ENCODE results near the gene IL20RB.
"Not testable (repeated sequence)": the region's sequence is repeated elsewhere in the genome, so short reads cannot be mapped to it uniquely, and the experiment has no call there.

The IL20RB gene

DNA sequence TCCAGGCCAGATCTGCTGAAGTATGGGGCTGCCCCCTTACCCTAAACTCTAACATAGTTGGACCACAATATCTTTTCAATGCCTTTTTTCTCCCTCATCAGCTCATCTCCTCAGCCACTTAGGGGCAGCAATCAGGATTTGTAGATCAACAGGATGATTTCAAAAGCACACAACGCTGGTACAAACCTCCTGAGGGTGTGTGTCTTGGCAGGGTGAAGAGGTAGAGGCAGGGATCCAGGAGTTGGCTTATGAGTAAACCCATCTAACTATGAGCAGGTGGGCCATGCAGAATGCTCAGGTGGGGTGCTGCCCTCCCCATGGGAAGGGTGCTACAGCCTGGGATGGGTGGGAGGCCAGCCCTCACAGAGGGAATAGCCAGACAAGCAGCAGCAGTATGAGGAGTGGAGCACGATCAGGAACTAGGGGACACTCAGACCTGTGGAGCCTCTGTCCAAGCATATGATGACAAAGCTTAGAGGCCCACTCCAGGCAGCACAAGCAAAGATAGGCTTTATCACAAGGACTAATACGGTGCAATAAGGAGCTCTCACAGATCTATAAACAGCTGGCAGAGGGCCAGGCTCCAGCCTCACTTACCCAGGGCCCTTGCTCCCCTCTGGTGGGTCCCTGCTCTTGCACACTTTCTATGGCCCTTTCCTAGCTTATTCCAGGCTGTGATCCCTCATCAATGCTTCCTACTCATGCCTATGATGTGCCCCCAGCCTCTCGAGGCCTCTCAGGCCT lies 32.2 kb downstream of the IL20RB start:
- no peak for DNase-seq

DNA sequence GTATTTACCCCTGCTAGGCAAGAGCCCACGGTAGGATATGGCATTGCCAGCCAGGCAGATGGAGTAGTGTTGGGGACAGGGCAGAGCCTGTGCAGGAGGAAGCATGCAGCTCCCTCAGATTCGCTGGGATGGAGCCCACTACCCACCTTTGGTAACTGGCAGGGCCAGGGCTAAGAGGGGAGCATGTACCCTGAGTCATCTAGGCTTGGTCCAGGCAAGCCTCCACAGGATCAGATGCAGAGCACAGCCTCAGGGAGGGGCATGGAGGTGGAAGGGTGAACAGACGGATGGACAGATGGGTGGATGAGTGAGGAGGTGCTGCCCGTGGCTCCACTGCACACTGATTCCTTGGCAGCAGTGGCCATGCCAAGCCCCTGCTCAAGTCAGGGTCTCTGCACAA lies 33.0 kb downstream of the IL20RB start:
- DNase-seq, result no peak

DNA sequence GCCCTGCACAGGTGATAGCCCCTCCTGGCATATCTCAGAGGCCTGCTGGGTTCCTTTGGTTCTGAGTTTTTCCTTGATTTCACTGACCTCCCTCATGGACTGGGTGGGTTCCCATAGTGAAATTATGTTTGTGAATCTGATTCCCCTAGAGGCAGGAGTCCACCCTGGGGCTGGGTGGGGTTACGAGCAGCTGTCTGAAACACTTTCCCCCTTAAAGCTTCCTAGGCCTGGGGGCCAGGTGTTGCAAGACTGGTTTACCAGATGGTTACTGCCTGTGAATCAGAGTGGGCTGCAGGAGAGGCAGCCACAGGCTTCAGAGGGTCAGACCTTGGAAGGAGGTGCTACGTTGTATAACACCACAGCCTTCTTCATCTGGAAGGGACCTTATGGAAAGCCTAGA lies 34.3 kb downstream of the IL20RB start:
- no peak for DNase-seq

DNA sequence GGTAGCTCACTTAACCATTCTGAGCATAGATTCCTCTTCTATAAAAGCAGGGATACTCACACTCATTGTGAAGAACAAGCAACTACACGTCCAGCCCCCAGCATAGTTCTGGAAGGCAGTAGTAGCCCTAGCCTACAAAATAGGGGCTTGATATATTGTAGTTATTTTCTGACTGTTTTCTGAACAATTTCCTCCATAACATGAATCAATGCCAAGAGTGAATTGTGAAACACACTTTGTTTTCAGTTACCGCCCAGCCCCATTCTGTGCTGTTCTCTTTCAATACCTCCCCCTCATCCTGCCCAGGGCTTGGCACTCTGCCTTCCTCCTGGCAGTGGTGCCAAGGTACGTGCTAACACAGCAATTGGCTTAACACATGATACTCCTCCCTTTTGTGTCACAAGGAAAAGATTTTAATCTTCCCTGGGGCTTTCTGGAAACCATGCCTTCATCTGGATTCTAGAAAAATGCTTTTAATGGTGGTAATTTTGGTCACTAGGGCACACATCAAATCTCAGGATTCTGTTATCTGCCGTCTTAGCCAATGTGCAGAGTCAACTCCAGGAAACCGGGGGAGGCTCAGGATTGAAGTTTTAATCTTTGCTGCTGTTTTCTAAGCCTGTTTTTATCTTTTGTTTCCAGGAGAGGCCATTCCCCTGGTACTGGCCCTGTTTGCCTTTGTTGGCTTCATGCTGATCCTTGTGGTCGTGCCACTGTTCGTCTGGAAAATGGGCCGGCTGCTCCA lies 37.2 kb downstream of the IL20RB start:
- no peak for DNase-seq

GRCh38 chr3:136995652-136996051 lies 37.9 kb downstream of the IL20RB start:
- no peak for DNase-seq

DNA sequence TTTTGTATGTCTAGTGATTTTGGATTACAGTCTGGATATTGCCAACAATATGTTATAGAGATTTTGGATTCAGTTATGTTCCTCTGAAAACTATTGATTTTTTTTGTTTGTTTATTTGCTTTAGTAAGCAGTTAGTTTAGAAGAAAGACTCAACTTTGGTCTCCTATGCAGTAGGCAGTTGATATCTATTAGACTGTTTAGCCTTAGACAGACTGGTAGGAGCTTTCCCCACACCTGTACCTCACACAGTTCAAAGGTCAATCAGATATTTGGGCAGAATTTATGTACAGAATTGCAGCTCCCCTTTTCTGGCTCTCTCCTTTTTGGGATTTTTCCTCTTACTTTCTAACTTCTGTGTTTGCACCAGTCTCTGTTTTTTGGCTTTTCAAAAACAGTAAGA lies 42.3 kb downstream of the IL20RB start:
- DNase-seq, result no peak

DNA sequence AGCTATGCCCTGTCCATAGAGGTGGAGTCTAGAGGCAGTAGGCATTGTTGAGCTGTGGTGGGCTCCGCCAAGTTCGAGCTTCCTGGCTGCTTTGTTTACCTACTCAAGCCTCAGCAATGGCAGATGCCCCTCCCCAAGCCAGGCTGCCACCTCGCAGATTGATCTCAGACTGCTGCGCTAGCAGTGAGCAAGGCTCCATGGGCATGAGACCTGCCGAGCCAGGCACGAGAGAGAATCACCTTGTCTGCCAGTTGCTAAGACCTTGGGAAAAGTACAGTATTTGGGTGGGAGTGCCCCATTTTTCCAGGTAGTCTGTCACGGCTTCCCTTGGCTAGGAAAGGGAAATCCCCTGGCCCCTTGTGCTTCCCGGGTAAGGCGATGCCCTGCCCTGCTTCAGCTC lies 49.6 kb downstream of the IL20RB start:
- not testable (repeated sequence) for DNase-seq

DNA sequence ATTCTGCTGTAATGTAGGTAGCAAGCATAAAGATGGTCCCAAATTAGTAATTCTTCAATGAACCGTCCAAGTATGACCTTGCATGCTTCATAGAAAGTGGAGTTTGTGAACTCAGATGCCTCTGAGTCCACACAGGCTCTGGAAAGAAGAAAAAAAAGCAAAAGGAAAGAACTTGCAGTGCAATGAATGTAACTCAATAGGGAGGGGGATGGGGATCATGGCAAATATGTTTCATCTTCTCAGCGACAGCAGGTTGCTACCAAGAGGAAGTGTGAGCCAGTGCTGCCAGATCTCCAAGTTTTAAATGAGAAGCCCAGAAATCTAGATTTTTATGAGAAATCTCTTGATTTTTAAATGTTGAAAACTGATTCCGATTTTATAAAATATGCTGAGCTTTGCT lies 50.3 kb downstream of the IL20RB start:
- DNase-seq, result no peak

DNA sequence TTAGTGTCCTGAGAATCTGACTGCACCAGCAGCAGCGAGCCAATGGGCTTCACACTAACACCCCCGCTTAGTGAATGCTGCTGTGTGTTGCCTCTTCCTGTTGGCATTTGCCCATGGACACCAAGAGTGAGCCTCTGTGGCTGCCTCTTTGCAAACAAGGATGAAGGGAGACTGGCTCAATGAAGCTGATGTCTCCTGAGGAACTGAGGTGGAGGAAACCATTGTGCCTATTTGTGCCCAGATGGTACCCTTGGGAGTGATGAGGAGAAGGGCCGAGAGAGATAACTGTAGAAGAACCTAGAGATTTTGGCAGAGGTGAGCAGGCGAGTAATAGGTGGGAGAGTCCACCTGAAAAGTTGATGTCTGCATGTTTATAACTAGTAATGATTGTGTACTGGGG lies 51.2 kb downstream of the IL20RB start:
- no peak for DNase-seq

DNA sequence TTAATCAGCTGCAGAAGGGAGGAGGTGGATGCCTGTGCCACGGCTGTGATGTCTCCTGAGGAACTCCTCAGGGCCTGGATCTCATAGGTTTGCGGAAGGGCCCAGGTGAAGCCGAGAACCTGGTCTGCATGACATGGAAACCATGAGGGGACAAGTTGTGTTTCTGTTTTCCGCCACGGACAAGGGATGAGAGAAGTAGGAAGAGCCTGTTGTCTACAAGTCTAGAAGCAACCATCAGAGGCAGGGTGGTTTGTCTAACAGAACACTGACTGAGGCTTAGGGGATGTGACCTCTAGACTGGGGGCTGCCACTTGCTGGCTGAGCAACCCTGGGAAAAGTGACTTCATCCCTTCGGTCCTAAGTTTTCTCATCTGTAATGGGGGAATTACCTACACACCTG lies 52.4 kb downstream of the IL20RB start:
- no peak for DNase-seq

DNA sequence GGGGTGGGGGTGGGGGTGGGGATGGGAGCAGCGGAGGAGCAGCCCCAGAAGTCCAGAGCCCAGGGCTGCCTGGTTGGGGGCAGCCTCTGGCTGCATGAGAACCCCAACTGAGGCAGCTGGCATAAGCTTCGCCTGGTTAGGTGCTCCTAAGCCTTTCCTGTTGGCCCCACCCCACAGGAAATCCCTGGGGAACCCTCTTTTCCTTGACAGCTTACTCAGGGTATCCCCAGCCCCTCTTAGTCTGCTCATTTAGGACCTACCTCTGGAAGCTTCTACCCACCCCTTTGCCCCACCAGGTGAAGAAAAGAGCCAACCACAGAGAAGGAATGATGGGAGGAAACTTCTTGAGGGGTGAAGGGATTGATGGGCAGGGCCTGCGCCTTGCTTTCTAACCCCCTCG lies 53.4 kb downstream of the IL20RB start:
- no peak for DNase-seq

- DNase-seq, result no peak
These were observed 54.3 kb downstream of the IL20RB start for GRCh38 chr3:137012097-137012501.

DNA sequence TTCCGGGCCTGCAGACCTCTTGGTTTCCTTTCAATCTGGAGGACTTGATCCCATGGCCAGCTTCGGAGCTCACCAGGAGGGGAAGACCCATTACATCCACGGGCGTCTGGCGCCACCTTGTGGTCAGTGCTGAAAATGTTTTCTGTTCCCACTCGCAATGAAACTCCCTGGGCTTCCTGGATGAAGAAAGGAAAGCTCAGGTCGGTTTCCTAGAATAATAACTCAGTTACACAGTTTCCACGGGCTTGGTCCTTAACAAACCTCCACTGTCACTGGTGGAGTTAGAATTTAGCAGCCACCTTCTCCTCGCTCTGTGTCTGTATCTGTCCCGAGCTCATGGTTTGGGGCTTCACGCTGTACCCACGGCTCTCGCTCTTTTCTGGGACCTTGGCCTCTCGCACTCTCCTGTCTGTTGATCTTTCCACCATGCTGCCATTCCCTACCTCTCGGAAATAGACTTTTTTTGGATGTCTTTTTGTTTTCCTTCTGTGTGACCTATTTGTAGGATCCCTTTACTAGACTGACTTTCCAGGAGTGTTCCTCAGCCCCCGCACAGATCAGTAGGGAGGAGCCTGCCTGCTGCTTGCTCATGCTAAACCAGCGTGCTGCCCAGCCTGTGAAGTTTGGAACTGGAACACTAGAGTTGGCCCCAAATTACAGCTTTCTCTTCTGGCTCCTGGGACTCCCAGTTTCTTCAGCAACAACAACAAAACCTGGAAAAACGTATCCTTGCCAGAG lies 56.3 kb downstream of the IL20RB start:
- DNase-seq, result peak; percentile 85

GRCh38 chr3:137017316-137017715 lies 59.5 kb downstream of the IL20RB start:
- DNase-seq, result not testable (repeated sequence)

DNA sequence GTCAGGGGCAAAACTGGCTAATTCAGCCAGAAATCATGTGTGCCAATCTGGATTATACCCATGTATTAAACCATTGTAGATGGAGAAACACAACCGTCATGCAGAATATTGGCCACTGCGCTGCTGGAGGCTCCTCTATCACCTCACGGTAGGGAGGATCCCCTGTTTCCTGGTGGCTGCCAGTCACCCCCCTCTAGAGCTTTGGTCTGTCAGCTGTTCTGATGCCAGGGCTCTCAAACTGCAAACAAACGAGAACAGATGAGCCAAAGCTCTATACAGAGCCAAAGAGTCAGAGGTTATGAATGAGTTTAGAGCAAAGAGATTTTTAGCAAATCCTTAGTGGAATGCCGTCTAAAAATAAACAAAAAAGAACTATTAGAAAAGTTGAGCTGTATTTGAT lies 62.5 kb downstream of the IL20RB start:
- DNase-seq, result no peak

- DNase-seq, result no peak
These were observed 63.1 kb downstream of the IL20RB start for GRCh38 chr3:137020888-137021287.

DNA sequence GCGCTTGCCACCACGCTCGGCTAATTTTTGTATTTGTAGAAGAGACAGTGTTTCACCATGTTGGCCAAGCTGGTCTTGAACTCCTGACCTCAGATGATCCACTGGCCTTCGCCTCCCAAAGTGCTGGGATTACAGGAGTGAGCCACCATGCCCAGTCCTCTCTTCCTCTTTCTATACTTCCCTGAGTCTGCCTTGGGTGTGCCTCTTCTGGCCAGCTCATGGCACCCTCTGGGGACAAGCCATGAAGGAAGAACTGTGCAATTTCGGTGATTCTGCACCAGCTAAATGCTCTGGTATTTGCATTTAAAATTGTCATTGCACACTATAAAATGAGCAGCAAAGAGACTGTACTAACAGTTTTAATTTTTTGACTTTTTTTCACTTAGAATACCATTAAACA lies 66.6 kb downstream of the IL20RB start:
- no peak for DNase-seq

DNA sequence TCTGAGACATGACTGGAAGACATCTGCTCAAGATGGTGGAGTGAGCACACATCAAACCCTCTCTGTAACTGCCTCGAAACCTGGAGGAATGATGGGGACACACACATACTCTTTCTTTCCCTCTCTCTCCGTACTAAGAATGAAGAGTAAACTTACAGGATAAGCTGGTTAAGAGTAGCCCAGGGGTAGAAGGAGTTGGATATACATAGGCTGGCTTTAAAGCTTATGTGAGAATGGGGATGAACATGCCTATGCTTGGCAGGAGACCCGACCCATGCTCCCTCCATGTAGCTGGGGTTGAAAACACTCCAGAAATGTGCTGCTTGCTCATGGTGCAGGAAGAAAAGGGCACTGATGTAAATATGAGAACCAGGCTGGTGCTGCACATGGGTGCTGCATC lies 68.9 kb downstream of the IL20RB start:
- no peak for DNase-seq

- DNase-seq, result peak; percentile 80
These were observed 74.8 kb downstream of the IL20RB start for GRCh38 chr3:137032465-137033120.

- DNase-seq, result no peak
These were observed 77.8 kb downstream of the IL20RB start for GRCh38 chr3:137035631-137036030.

GRCh38 chr3:137039570-137039969 lies 81.8 kb downstream of the IL20RB start:
- DNase-seq, result no peak

DNA sequence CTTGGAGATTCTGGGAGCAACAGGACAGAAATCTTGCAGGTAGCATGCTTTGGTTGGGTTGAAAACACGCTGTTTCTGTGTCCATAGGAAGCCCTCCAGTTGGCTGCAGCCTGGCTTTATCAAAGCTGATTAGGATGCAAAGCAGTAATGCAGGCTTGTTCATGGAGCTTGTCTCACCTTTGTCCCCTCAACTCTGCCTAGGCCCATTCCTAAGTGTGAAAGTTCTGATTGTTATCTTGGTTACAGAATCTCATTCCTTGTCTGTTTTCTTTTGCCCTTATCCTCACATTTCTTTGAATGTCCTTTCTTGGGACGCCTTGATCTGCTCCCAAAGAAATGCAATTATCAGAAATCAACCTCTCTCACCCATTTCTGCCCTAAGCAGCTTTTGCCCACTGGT lies 83.5 kb downstream of the IL20RB start:
- no peak for DNase-seq

GRCh38 chr3:137041686-137042085 lies 83.9 kb downstream of the IL20RB start:
- DNase-seq, result no peak

All from T-helper 9 cell (primary cell).